ENCODE measurements around the gene UGT2A3.
"Not testable (repeated sequence)": the region's sequence is repeated elsewhere in the genome, so short reads cannot be mapped to it uniquely, and the experiment has no call there.

Gene UGT2A3

DNA sequence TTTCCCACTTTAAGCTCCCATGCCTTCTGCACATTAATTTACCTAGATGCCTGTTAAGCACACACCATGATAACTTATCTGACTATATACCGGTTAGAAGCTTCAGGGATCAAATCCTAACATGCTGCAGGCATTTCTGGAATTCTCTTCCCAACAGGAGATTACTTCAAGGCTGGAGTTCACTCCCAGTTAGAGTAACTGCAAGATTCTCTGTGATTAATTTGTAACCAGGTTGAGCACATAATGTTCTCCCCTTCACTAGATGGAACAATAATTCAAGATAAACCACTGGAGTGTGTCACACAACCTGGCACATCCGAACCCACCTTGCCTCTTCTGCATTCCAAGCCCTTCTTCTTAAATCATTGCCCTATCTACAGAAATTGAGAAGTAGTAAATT lies 11.8 kb upstream of the UGT2A3 start:
- H3K4me3 ChIP-seq (ENCODE audit: control insufficient read depth, low read depth, low read length): no peak overlapping the region
- DNase-seq (ENCODE audit: low read depth): no peak
- TF ChIP-seq, protein P1, sequence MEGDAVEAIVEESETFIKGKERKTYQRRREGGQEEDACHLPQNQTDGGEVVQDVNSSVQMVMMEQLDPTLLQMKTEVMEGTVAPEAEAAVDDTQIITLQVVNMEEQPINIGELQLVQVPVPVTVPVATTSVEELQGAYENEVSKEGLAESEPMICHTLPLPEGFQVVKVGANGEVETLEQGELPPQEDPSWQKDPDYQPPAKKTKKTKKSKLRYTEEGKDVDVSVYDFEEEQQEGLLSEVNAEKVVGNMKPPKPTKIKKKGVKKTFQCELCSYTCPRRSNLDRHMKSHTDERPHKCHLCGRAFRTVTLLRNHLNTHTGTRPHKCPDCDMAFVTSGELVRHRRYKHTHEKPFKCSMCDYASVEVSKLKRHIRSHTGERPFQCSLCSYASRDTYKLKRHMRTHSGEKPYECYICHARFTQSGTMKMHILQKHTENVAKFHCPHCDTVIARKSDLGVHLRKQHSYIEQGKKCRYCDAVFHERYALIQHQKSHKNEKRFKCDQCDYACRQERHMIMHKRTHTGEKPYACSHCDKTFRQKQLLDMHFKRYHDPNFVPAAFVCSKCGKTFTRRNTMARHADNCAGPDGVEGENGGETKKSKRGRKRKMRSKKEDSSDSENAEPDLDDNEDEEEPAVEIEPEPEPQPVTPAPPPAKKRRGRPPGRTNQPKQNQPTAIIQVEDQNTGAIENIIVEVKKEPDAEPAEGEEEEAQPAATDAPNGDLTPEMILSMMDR (conservative IDR thresholded peaks at IDR 0.05; ENCODE audit: control insufficient read depth, insufficient read depth, low read depth, low read length): no peak

DNA sequence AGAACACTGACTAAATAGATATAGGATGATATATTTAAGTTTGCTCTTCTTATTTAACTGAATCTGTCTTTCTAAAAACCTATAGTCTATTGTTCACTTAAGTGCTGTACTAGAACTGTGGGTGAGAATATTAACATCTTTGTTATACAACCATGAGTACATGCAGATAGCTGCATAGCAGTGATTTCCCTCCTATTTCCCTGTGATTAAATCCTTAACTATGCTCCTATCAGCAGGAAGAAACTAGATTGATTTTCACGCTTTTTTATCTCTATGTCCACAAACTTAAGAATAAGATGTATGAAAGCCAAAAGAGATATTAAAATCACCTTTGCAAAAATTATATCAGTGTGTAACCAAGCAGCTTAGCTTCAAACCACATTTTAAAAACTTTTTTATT lies 11.3 kb upstream of the UGT2A3 start:
- TF ChIP-seq, protein P1 (conservative IDR thresholded peaks at IDR 0.05; ENCODE audit: control insufficient read depth, insufficient read depth, low read depth, low read length): no peak
- no peak overlapping the region for H3K4me3 ChIP-seq (ENCODE audit: control insufficient read depth, low read depth, low read length)
- no peak for DNase-seq (ENCODE audit: low read depth)

DNA sequence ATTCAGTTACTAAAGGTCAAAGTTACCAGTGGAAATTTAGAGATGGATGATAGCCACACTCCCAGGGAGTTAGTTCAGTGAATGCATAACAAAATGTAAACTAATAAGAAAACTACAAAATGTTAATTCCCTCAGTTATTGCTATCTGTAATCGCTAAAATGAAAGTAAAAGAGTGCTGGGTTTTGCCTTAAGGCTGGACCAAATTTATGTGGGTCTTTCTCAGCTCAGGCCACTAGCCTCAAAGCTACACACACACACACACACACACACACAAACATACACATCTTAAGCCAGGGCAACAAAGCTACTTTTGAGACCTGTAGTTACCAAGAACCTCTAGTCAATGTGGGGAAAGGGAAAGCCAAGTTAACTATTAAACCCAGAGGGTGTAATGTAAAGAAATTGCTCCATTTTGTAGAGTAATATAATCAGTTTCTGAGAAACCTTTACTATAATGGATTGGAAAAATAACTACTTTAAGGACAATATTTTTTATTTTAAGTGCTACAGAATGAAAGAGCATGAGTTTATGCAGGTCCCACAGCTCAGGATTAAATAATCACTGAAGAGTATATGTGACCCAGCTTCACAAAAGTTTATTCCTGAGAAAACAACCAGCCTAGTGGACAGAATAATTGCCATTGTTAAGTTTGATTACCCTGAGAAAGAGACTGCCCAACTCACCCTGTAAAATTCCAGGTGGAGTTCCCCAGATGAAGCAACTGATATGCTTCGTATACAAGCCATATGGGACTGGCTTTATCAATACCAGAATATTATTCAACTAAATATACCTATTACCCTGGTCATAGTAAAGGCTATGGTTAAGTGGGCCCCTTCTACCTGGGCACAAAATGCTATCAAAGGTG lies 8.9 kb upstream of the UGT2A3 start:
- no peak for DNase-seq (ENCODE audit: low read depth)
- TF ChIP-seq, protein P1 (conservative IDR thresholded peaks at IDR 0.05; ENCODE audit: control insufficient read depth, insufficient read depth, low read depth, low read length): no peak

DNA sequence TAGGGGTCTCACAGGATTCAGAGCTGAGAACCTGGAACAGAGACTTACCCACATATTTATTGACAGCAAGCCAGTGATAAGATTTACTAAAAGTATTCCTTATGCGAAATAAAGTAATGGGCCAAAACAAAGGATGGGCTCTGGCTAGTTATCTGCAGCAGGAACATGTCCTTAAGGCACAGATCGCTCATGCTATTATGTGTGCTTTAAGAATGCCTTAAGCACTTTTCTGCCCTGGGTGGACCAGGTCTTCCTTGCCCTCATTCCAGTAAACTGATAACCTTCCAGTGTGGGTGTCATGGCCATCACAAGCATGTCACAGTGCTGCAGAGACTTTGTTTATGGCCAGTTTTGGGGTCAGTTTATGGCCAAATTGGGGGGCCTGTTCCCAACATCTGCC lies 7.5 kb upstream of the UGT2A3 start:
- not testable (repeated sequence) for H3K4me3 ChIP-seq (ENCODE audit: control insufficient read depth, low read depth, low read length); DNase-seq (ENCODE audit: low read depth)

More for the DNA sequence above, 8.9 kb upstream of the UGT2A3 start:
- no peak overlapping the region for H3K4me3 ChIP-seq (ENCODE audit: control insufficient read depth, low read depth, low read length)

DNA sequence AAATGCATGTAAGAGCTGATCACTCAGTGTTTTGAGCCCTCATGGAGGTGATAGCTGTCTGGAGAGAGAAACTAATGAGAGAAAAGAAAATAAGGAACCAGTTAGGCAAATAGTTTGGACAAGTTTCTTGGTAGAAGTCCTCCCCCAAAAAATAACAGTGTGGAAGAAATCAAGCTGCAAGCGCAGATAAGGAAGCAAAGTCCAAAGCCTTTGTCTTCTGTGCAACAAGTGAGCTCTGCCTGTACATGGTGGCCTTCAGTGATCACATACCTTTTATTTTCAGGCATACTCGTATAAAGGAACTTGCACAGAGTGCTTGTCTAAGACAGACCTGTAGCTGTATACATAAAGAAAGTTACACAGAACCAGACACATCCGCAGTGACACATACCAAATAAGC lies 2.5 kb upstream of the UGT2A3 start:
- TF ChIP-seq, protein P1 (conservative IDR thresholded peaks at IDR 0.05; ENCODE audit: control insufficient read depth, insufficient read depth, low read depth, low read length): no peak
- no peak overlapping the region for H3K4me3 ChIP-seq (ENCODE audit: control insufficient read depth, low read depth, low read length)
- no peak for DNase-seq (ENCODE audit: low read depth)

DNA sequence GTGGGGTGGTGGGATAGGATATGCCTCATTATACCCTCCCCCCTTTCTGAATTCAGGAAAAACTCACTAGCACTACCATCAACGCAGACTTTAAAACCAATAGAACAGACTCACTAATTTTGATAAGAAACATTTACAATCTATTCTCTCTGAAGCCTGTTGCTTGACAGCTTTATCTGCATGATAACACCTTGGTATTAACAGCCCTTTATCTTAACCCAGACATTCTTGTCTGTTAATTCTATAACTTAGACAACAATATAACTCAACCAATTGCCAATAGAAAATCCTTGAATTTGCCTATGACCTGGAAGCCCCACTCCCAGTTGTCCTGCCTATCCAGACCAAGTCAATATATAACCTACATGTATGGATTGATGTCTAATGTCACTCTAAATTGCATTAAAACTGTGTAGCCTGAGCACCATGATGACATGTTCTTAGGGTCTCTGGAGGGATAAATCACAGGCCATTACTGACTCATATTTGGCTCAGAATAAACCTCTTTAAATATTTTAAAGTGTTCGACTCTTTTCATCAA lies 1.5 kb upstream of the UGT2A3 start:
- TF ChIP-seq, protein P1 (conservative IDR thresholded peaks at IDR 0.05; ENCODE audit: control insufficient read depth, insufficient read depth, low read depth, low read length): no peak
- no peak for DNase-seq (ENCODE audit: low read depth)
- no peak overlapping the region for H3K4me3 ChIP-seq (ENCODE audit: control insufficient read depth, low read depth, low read length)

DNA sequence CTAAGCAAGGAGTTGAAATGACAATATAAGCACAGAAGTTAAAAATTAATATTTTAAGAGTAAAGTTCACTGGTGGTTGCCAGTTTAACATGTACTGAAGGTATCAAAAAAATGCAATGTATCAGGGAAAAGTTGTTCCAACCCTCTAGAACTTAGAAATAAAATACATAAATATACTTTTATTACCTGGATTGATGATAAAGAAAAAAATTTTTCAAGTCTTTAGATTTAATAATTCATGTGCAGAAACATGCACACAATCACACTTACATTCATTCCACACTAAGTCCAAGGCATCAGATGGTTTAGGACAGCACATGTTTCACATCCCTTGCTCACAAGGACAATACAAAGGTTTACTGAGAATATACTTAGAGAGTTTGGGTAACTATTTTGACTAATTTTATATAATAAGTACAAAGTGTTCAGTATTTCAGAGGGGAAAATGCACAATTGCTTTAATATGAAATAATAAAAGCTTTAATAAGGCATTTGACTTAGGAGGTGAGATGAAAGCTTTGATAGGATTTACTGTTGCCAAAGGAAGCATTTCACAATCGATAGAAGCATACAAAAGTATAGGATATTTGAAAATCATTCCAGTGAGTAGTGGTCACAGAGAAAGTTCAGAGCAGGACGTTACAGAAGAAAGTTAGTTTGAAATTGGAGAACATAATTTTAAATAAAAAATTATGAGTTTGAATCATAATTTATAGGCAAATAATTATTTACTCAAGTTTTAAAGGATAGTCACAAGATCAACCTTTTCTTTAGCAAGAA lies 392 bp upstream of the UGT2A3 start:
- TF ChIP-seq, protein P1 (conservative IDR thresholded peaks at IDR 0.05; ENCODE audit: control insufficient read depth, insufficient read depth, low read depth, low read length): no peak
- no peak overlapping the region for H3K4me3 ChIP-seq (ENCODE audit: control insufficient read depth, low read depth, low read length)
- no peak for DNase-seq (ENCODE audit: low read depth)

All from fibroblast of mammary gland (primary cell).